BE2C (cell line): ENCODE data around the gene SMAD3.

Experiments used
- DNase-seq: peaks from one replicate; pipeline ENCODE4 v3.0.0-alpha.2; 2020
- H3K27me3 ChIP-seq: fragments of 250-450 bp; sonication (Bioruptor Pico); 2 replicates; pipeline ENCODE4 v1.5.1; 2020; ENCODE audit warnings: mild to moderate bottlenecking
- H3K36me3 ChIP-seq: fragments of 250-450 bp; sonication (Bioruptor Pico); 2 replicates; pipeline ENCODE4 v1.5.1; 2020; ENCODE audit warnings: mild to moderate bottlenecking
- H3K4me1 ChIP-seq: fragments of 250-450 bp; sonication (Bioruptor Pico); 2 replicates; pipeline ENCODE4 v1.5.1; 2020
- H3K4me3 ChIP-seq: 2 replicates; pipeline ENCODE4 v1.5.1; 2011; ENCODE audit warnings: low read depth, low read length
- H3K9me3 ChIP-seq: fragments of 250-450 bp; sonication (Bioruptor Pico); 2 replicates; pipeline ENCODE4 v1.5.1; 2020
- CTCF ChIP-seq: IDR thresholded peaks from 2 replicates; pipeline ENCODE4 v1.5.1; 2012; ENCODE audit warnings: mild to moderate bottlenecking, low read depth, low read length

SMAD3 gene

GRCh38 chr15:67173005-67173404 is 107.6 kb downstream of the SMAD3 start:
- DNase-seq = no peak
- Histone ChIP-seq H3K9me3 (no peaks in the 10 kb centered on the region), H3K4me3 (no peak overlapping the region), H3K36me3 (no peaks in the 10 kb centered on the region), H3K4me1 (peaks cover 4% of the 10 kb centered on the region), H3K27me3 (no peaks in the 10 kb centered on the region)
- TF ChIP-seq CTCF = no peak

- peaks cover 4% of the 10 kb centered on the region for H3K4me1 ChIP-seq
These were observed 108.4 kb downstream of the SMAD3 start for GRCh38 chr15:67173786-67174185.

GRCh38 chr15:67174446-67174845 is 109.0 kb downstream of the SMAD3 start:
- no peak for TF ChIP-seq CTCF
- Histone ChIP-seq H3K9me3 (no peaks in the 10 kb centered on the region), H3K4me1 (peaks cover 4% of the 10 kb centered on the region), H3K36me3 (no peaks in the 10 kb centered on the region), H3K4me3 (no peak overlapping the region), H3K27me3 (no peaks in the 10 kb centered on the region)
- DNase-seq = no peak

More at GRCh38 chr15:67173786-67174185, 108.4 kb downstream of the SMAD3 start:
- H3K27me3 ChIP-seq = no peaks in the 10 kb centered on the region
- H3K36me3 ChIP-seq = no peaks in the 10 kb centered on the region
- H3K4me3 ChIP-seq = no peak overlapping the region
- no peak for DNase-seq
- no peak for TF ChIP-seq CTCF
- H3K9me3 ChIP-seq = no peaks in the 10 kb centered on the region

GRCh38 chr15:67174864-67175573 is 109.6 kb downstream of the SMAD3 start:
- no peak for TF ChIP-seq CTCF
- no peak overlapping the region for H3K4me3 ChIP-seq

GRCh38 chr15:67175643-67176071 is 110.3 kb downstream of the SMAD3 start:
- DNase-seq = no peak
- TF ChIP-seq CTCF = no peak
- Histone ChIP-seq H3K9me3 (no peaks in the 10 kb centered on the region), H3K4me3 (no peak overlapping the region), H3K4me1 (peaks cover 4% of the 10 kb centered on the region), H3K36me3 (no peaks in the 10 kb centered on the region), H3K27me3 (no peaks in the 10 kb centered on the region)

More at GRCh38 chr15:67174864-67175573, 109.6 kb downstream of the SMAD3 start:
- peak; percentile 52 for DNase-seq
- Histone ChIP-seq H3K36me3 (no peaks in the 10 kb centered on the region), H3K9me3 (no peaks in the 10 kb centered on the region), H3K4me1 (peaks cover 4% of the 10 kb centered on the region), H3K27me3 (no peaks in the 10 kb centered on the region)

GRCh38 chr15:67176195-67176971 is 111.0 kb downstream of the SMAD3 start:
- Histone ChIP-seq H3K27me3 (no peaks in the 10 kb centered on the region), H3K9me3 (no peaks in the 10 kb centered on the region), H3K4me1 (peaks cover 4% of the 10 kb centered on the region), H3K4me3 (no peak overlapping the region), H3K36me3 (no peaks in the 10 kb centered on the region)
- DNase-seq = no peak
- no peak for TF ChIP-seq CTCF
